MCF 10A (cell line): ENCODE data around the gene OR6M1. TPM values are rescaled to one million over a fixed set of nuclear protein-coding genes. Genes with fewer than 3 reads are reported as not detected.

ENCODE experiments used
- BruUV-seq: library from RNA; stranded (reverse); fragments of 400-500 nt; replicated peaks from 2 replicates; lab custom pipeline; 2021; lab: Mats Ljungman, UMichigan
- CTCF ChIA-PET: fragments of 300-600 bp; sonication (Branson Sonifier 250); formaldehyde crosslinking; extraction: SDS; loops from one replicate; lab custom pipeline; 2021; ENCODE audit warnings: antibody characterized with exemption, inconsistent platforms; lab: Yijun Ruan, JAX
- POLR2A ChIA-PET: fragments of 300-600, 350-650 bp; sonication (Branson Sonifier 250); formaldehyde crosslinking; extraction: SDS; loops from one replicate; lab custom pipeline; 2020; ENCODE audit warnings: antibody characterized with exemption, inconsistent platforms; lab: Yijun Ruan, JAX
- DNase-seq: peaks from one replicate; pipeline ENCODE4 v3.0.0-alpha.2; 2018; ENCODE audit not compliant: unreplicated experiment
- H3K27ac Mint-ChIP-seq: one replicate; pipeline ENCODE4 v1.8.0; 2022; ENCODE audit warnings: mild to moderate bottlenecking, low read depth, mixed read lengths; ENCODE audit not compliant: unreplicated experiment
- H3K27me3 Mint-ChIP-seq: one replicate; pipeline ENCODE4 v1.8.0; 2022; ENCODE audit warnings: mixed read lengths; ENCODE audit not compliant: insufficient read depth, unreplicated experiment
- H3K36me3 Mint-ChIP-seq: one replicate; pipeline ENCODE4 v1.8.0; 2022; ENCODE audit warnings: mild to moderate bottlenecking, moderate library complexity, mixed read lengths; ENCODE audit not compliant: insufficient read depth, unreplicated experiment
- H3K4me1 Mint-ChIP-seq: one replicate; pipeline ENCODE4 v1.8.0; 2022; ENCODE audit warnings: mixed read lengths; ENCODE audit not compliant: insufficient read depth, unreplicated experiment
- H3K4me3 Mint-ChIP-seq: one replicate; pipeline ENCODE4 v1.8.0; 2022; ENCODE audit warnings: mild to moderate bottlenecking, moderate library complexity, mixed read lengths; ENCODE audit not compliant: unreplicated experiment
- H3K9me3 Mint-ChIP-seq: one replicate; pipeline ENCODE4 v1.8.0; 2022; ENCODE audit warnings: mixed read lengths; ENCODE audit not compliant: unreplicated experiment
- intact Hi-C: fragments of 100-400 bp; cut with micrococcal nuclease; formaldehyde crosslinking; loops from 2 replicates; pipeline ENCODE4 v1.14.1; 2022
- total RNA-seq: library from RNA; stranded (reverse); gene quantifications from 2 replicates; pipeline ENCODE4 v1.2.3, GENCODE V29; 2022
- TF ChIP-seq, protein P1 (sequence below): fragments of 200-600 bp; IDR thresholded peaks from one replicate; pipeline ENCODE4 v1.8.0; 2022; ENCODE audit warnings: antibody characterized with exemption, mild to moderate bottlenecking; ENCODE audit not compliant: unreplicated experiment

OR6M1 gene
- total RNA-seq, 1 experiment from 2014 or later = not detected

DNA sequence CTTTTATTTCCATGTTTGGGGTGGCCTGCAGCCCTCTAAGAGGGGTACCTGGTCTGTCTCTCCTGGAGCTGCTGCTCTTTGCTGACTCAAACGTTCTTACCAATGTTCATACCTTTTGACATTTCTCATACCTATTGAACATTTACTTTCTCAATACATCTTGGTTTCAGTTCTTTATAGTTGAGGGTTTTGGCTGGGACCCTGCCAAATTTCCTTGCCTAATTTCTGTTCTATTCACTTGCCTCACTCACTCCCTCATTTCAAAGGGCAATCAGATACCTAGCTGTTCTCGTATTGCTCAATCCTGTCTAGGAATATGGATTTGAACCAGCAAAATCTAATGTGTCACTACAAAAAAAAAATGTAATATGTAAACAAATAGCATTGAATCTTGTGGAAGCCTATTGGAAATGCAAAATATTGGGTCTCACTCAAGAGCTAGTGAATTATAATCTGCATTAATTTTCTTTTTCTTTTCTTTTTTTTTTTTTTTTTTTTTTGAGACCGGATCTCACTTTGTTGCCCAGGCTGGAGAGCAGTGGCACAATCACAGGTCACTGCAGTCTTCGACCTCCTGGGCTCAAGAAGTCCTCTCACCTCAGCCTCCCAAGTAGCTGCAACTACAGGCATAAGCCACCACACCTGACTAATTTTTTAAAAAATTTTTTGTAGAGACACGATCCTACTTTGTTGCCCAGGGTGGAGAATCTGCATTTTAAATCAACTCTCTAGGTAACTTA, 7.5 kb downstream of the OR6M1 start:
- peaks cover 7% of the 10 kb centered on the region for H3K4me1 Mint-ChIP-seq
- no peaks in the 10 kb centered on the region for H3K9me3 Mint-ChIP-seq
- peak; percentile 80 for DNase-seq
- no peaks in the 10 kb centered on the region for H3K27me3 Mint-ChIP-seq
- ChIA-PET POLR2A (interaction anchor here (0.9 to 1.0 kb wide), 2 partner anchors 24 to 52 kb away, joined by 3 to 4 read pairs; no protein-coding TSS in a partner anchor), CTCF (interaction anchor here (0.6 kb wide), 3 partner anchors 88 to 1194 kb away, joined by 3 to 5 read pairs (median 3); no protein-coding TSS in a partner anchor)
- H3K4me3 Mint-ChIP-seq = no peak overlapping the region
- no TSS peak for BruUV-seq
- H3K27ac Mint-ChIP-seq = peak overlapping the region; percentile 36
- TF ChIP-seq, protein P1, sequence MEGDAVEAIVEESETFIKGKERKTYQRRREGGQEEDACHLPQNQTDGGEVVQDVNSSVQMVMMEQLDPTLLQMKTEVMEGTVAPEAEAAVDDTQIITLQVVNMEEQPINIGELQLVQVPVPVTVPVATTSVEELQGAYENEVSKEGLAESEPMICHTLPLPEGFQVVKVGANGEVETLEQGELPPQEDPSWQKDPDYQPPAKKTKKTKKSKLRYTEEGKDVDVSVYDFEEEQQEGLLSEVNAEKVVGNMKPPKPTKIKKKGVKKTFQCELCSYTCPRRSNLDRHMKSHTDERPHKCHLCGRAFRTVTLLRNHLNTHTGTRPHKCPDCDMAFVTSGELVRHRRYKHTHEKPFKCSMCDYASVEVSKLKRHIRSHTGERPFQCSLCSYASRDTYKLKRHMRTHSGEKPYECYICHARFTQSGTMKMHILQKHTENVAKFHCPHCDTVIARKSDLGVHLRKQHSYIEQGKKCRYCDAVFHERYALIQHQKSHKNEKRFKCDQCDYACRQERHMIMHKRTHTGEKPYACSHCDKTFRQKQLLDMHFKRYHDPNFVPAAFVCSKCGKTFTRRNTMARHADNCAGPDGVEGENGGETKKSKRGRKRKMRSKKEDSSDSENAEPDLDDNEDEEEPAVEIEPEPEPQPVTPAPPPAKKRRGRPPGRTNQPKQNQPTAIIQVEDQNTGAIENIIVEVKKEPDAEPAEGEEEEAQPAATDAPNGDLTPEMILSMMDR = no peak
- H3K36me3 Mint-ChIP-seq = no peaks in the 10 kb centered on the region
- intact Hi-C loops = no loop called here

DNA sequence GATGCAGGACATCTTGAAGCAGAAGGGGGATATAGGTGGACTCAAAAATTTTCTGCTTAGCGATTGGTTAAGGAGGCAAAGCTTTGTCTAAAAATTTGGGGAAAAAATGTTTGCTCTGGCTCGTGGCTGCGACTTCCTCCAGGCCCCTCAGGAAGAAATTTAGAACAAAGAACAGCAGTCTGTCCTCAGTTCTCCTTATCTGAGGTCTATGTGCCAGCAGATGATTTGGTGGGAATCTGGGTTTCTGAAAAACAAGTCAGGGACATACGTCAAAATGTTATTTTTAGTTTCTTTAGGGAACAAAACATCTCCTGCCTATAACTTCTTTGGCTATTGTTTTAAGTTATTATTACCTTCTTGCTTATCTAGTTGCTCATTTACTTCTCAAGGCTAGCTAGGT, 8.1 kb downstream of the OR6M1 start:
- POLR2A ChIA-PET = no interaction called here
- intact Hi-C loops = no loop called here
- Mint-ChIP-seq H3K27ac (peak overlapping the region; percentile 36), H3K27me3 (no peaks in the 10 kb centered on the region), H3K36me3 (no peaks in the 10 kb centered on the region), H3K9me3 (no peaks in the 10 kb centered on the region), H3K4me3 (no peak overlapping the region), H3K4me1 (peaks cover 7% of the 10 kb centered on the region)
- no TSS peak for BruUV-seq
- CTCF ChIA-PET = interaction anchor here (0.6 kb wide), 1 partner anchor 52 kb away, joined by 4 read pairs; no protein-coding TSS in a partner anchor
- DNase-seq = peak; percentile 1
- TF ChIP-seq, protein P1 = no peak

DNA sequence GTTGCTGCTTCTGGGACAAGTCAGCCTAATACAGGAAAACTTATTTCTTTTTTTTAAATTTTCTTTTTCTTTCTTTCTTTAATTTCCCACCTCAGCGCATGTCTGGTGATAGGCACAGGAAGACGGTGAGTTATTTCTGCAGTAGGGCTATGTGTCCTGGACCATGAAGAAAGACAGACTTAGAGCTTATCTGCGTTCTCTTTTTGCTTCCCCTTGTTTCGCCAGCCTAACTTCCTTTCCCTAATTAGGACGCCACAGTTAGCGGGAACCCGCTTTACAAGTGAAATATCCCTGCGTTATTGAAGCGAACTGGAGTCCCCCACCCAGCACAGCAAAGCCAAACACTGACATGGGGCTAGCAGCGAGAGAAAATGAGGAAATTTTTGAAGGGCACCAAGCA, 8.6 kb downstream of the OR6M1 start:
- DNase-seq = no peak
- Mint-ChIP-seq H3K9me3 (no peaks in the 10 kb centered on the region), H3K27me3 (no peaks in the 10 kb centered on the region), H3K27ac (no peak overlapping the region), H3K4me1 (peaks cover 7% of the 10 kb centered on the region), H3K4me3 (no peak overlapping the region), H3K36me3 (no peaks in the 10 kb centered on the region)
- TF ChIP-seq, protein P1 = no peak
- POLR2A ChIA-PET = no interaction called here
- CTCF ChIA-PET = interaction anchor here (0.6 kb wide), 1 partner anchor 51 kb away, joined by 4 read pairs; no protein-coding TSS in a partner anchor
- BruUV-seq = no TSS peak
- intact Hi-C loops = no loop called here

DNA sequence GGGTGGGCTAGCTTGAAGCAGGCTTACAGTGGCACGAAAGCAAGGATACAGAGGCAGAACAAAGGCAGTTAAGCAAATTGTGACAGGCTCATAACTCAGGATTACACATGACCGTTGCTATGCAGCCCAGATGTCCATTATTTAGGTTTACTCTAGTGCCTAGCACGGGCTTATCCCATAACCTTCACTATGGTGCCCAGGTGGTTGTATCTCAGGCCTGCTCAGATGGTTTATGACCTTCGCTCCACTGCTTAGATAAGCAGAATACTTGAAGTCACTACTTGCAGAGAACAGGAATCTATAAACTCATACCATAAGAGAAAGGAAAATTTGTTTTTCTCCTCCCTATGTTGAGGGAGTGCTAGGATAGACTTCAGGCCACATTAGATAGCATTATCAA, 9.0 kb downstream of the OR6M1 start:
- TF ChIP-seq, protein P1 = no peak
- DNase-seq = no peak
- no peak overlapping the region for H3K4me3 Mint-ChIP-seq
- intact Hi-C loops = no loop called here
- H3K4me1 Mint-ChIP-seq = peaks cover 7% of the 10 kb centered on the region
- no peaks in the 10 kb centered on the region for H3K27me3 Mint-ChIP-seq
- no TSS peak for BruUV-seq
- no peak overlapping the region for H3K27ac Mint-ChIP-seq
- no peaks in the 10 kb centered on the region for H3K9me3 Mint-ChIP-seq
- H3K36me3 Mint-ChIP-seq = no peaks in the 10 kb centered on the region
- ChIA-PET POLR2A (no interaction called here), CTCF (no interaction called here)
